Measurements from ENCODE around the gene IGF2BP3.
A peak's percentile ranks its signal among the peaks of the same experiment; 100 is the strongest.

Gene IGF2BP3

DNA sequence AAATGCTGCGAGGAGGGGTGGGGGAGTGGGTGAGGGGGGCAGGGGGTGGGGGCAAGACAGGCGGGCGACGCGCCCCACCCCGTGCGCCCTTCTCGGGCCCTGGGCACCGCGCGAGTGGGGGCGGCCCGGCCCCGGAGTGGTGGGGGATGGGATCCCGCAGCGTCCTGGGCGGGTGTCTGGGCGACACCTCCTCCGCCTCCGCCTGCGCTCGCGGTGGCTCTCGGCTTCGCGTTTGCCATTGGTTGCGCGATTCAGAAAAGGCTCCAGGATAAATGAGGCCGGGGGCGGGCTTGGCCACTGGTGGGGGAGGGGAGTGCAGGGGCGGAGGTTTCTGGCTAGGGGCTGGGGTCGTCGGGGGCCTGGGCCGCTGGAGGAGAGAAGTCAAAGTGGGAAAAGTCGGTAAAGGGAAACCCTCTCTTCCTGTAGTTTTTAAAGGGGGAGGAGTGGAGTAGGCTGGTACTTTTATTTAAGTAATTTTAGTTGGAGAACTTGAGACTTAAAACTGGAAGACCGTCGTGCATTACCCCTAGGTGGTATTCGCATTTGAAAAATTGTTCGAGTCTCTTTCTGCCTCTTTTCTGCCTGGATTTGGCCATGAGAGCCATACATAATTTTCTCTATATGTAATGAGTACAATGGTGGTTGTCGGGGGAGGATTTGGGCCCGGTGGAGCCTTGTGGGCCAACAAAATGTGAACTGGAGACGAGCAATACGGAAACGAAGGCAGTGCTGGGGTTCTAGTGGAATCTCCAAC is 992 bp upstream of the IGF2BP3 start:
- TF ChIP-seq GLIS3 (CRISPR knock-in tag; IDR thresholded peaks at IDR 0.05) (no peak), BACH2 (CRISPR knock-in tag; IDR thresholded peaks at IDR 0.05; ENCODE audit: borderline replicate concordance) (no peak), OSR1 (CRISPR knock-in tag; IDR thresholded peaks at IDR 0.05) (no peak)
- TF ChIP-seq, protein P1, sequence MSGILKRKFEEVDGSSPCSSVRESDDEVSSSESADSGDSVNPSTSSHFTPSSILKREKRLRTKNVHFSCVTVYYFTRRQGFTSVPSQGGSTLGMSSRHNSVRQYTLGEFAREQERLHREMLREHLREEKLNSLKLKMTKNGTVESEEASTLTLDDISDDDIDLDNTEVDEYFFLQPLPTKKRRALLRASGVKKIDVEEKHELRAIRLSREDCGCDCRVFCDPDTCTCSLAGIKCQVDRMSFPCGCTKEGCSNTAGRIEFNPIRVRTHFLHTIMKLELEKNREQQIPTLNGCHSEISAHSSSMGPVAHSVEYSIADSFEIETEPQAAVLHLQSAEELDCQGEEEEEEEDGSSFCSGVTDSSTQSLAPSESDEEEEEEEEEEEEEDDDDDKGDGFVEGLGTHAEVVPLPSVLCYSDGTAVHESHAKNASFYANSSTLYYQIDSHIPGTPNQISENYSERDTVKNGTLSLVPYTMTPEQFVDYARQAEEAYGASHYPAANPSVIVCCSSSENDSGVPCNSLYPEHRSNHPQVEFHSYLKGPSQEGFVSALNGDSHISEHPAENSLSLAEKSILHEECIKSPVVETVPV (CRISPR knock-in tag; IDR thresholded peaks at IDR 0.05): no peak
- ATAC-seq: peak; percentile 48

DNA sequence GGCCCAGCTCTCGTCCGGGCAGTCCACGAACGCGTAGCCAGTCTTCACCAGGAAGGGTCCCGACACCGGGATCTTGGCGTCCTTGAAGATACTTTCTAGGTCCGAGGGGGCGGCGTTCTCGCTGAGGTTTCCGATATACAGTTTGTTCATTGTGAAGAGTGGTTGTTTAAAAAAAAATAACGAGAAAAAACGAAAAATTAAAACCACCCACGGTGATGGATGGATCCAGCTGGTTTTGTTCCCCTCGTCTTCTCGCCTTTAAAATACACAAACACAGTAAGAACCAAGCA is 385 bp downstream of the IGF2BP3 start:
- ATAC-seq: no peak

DNA sequence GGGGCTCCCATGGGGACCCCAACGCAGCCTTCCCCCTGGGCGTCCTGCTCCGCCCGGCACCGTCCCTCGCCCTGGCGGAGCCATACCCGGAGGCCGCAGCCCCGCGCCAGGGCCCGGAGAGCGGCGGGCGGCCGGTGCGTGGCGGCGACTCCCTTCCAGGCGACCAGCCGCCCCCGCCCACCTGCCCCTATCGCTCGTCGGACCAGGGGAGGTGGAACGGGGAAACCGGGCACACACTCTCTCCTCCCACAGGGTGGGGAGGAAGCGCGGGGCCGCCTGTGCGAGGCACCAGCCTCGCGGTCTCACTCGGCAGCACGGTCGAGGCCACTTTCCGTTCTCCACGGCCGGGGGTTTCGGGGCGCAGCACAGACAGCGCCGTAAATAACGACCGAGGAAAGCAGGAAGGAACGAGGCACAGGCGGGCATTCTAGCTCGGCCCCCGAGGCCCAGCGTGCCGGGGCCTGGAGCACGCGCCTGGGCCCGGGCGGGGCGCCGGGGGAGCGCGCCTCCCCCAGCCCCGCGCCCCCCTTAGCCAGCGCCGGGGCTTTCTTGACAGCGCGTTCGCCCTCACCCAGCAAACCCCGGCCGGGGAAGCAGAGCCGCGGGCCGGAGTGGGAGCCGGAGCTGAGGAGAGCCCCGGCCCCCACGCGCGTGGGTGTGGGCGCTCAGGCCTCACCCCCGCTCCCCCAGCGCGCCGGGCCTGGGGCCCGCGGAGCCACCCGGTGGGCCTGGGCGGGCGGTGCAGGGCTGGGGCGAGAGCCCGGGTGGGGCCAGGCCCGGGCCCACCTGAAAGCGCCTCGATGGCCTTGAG is 936 bp downstream of the IGF2BP3 start:
- no peak for ATAC-seq

More for the DNA sequence above, 385 bp downstream of the IGF2BP3 start:
- TF ChIP-seq, protein P2, sequence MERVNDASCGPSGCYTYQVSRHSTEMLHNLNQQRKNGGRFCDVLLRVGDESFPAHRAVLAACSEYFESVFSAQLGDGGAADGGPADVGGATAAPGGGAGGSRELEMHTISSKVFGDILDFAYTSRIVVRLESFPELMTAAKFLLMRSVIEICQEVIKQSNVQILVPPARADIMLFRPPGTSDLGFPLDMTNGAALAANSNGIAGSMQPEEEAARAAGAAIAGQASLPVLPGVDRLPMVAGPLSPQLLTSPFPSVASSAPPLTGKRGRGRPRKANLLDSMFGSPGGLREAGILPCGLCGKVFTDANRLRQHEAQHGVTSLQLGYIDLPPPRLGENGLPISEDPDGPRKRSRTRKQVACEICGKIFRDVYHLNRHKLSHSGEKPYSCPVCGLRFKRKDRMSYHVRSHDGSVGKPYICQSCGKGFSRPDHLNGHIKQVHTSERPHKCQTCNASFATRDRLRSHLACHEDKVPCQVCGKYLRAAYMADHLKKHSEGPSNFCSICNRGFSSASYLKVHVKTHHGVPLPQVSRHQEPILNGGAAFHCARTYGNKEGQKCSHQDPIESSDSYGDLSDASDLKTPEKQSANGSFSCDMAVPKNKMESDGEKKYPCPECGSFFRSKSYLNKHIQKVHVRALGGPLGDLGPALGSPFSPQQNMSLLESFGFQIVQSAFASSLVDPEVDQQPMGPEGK (CRISPR knock-in tag; IDR thresholded peaks at IDR 0.05; ENCODE audit: borderline replicate concordance): no peak
- no peak for TF ChIP-seq BACH2 (CRISPR knock-in tag; IDR thresholded peaks at IDR 0.05; ENCODE audit: borderline replicate concordance)
- TF ChIP-seq GLIS3 (CRISPR knock-in tag; IDR thresholded peaks at IDR 0.05): no peak
- TF ChIP-seq, protein P3, sequence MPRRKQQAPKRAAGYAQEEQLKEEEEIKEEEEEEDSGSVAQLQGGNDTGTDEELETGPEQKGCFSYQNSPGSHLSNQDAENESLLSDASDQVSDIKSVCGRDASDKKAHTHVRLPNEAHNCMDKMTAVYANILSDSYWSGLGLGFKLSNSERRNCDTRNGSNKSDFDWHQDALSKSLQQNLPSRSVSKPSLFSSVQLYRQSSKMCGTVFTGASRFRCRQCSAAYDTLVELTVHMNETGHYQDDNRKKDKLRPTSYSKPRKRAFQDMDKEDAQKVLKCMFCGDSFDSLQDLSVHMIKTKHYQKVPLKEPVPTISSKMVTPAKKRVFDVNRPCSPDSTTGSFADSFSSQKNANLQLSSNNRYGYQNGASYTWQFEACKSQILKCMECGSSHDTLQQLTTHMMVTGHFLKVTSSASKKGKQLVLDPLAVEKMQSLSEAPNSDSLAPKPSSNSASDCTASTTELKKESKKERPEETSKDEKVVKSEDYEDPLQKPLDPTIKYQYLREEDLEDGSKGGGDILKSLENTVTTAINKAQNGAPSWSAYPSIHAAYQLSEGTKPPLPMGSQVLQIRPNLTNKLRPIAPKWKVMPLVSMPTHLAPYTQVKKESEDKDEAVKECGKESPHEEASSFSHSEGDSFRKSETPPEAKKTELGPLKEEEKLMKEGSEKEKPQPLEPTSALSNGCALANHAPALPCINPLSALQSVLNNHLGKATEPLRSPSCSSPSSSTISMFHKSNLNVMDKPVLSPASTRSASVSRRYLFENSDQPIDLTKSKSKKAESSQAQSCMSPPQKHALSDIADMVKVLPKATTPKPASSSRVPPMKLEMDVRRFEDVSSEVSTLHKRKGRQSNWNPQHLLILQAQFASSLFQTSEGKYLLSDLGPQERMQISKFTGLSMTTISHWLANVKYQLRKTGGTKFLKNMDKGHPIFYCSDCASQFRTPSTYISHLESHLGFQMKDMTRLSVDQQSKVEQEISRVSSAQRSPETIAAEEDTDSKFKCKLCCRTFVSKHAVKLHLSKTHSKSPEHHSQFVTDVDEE (CRISPR knock-in tag; IDR thresholded peaks at IDR 0.05): no peak
- TF ChIP-seq, protein P1 (CRISPR knock-in tag; IDR thresholded peaks at IDR 0.05): no peak
- no peak for TF ChIP-seq CSDC2 (CRISPR knock-in tag; IDR thresholded peaks at IDR 0.05)
- no peak for TF ChIP-seq TCF4 (CRISPR knock-in tag; IDR thresholded peaks at IDR 0.05; ENCODE audit: borderline replicate concordance)
- TF ChIP-seq, protein P4, sequence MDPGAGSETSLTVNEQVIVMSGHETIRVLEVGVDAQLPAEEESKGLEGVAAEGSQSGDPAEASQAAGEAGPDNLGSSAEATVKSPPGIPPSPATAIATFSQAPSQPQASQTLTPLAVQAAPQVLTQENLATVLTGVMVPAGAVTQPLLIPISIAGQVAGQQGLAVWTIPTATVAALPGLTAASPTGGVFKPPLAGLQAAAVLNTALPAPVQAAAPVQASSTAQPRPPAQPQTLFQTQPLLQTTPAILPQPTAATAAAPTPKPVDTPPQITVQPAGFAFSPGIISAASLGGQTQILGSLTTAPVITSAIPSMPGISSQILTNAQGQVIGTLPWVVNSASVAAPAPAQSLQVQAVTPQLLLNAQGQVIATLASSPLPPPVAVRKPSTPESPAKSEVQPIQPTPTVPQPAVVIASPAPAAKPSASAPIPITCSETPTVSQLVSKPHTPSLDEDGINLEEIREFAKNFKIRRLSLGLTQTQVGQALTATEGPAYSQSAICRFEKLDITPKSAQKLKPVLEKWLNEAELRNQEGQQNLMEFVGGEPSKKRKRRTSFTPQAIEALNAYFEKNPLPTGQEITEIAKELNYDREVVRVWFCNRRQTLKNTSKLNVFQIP (CRISPR knock-in tag; IDR thresholded peaks at IDR 0.05; ENCODE audit: borderline replicate concordance, low read depth): no peak
- no peak for TF ChIP-seq ZNF8 (CRISPR knock-in tag; IDR thresholded peaks at IDR 0.05)

More for the DNA sequence above, 936 bp downstream of the IGF2BP3 start:
- no peak for TF ChIP-seq ESRRG (CRISPR knock-in tag; IDR thresholded peaks at IDR 0.05)
- TF ChIP-seq, protein P3 (CRISPR knock-in tag; IDR thresholded peaks at IDR 0.05): peak; percentile 25; the same call in 1 of the 2 replicates

Data from SK-N-SH treated with all-trans-retinoic acid at 6 μM for 48 hours (cell line).